Measurements from ENCODE around the gene RSRP1.

Gene RSRP1

GRCh38 chr1:25197235-25197975 is 49.8 kb downstream of the RSRP1 start:
- no peak for DNase-seq (ENCODE audit: extremely low spot score, insufficient read length, low read depth)
- FAIRE-seq = no peak

GRCh38 chr1:25196830-25197229 is 50.4 kb downstream of the RSRP1 start:
- no peak for FAIRE-seq

GRCh38 chr1:25195835-25196234 is 51.4 kb downstream of the RSRP1 start:
- DNase-seq (ENCODE audit: extremely low spot score, insufficient read length, low read depth) (no peak), FAIRE-seq (no peak)

More at GRCh38 chr1:25196830-25197229, 50.4 kb downstream of the RSRP1 start:
- no peak for DNase-seq (ENCODE audit: extremely low spot score, insufficient read length, low read depth)

GRCh38 chr1:25194572-25195020 is 52.7 kb downstream of the RSRP1 start:
- FAIRE-seq (no peak), DNase-seq (ENCODE audit: extremely low spot score, insufficient read length, low read depth) (no peak)

- FAIRE-seq = no peak
Measured at GRCh38 chr1:25194054-25194453, 53.2 kb downstream of the RSRP1 start.

GRCh38 chr1:25193229-25193628 is 54.0 kb downstream of the RSRP1 start:
- DNase-seq (ENCODE audit: extremely low spot score, insufficient read length, low read depth) (no peak), FAIRE-seq (no peak)

More at GRCh38 chr1:25194054-25194453, 53.2 kb downstream of the RSRP1 start:
- DNase-seq (ENCODE audit: extremely low spot score, insufficient read length, low read depth) = no peak

Data from GM18507 (cell line).